GM23338 (cell line): ENCODE measurements around the gene GPC5. TPM values are rescaled to one million over a fixed set of nuclear protein-coding genes. Genes with fewer than 3 reads are reported as not detected.

Experiments used
- ATAC-seq: fragments of 200-7000 bp; cut with Tn5 transposase; 3 replicates; pipeline ENCODE4 v1.9.1; 2020
- DNase-seq: peaks from one replicate; pipeline ENCODE4 v3.0.0-alpha.2; 2015; ENCODE audit warnings: low spot score
- H2AFZ ChIP-seq: fragments of 200-600 bp; sonication (generic); 2 replicates; pipeline ENCODE4 v1.8.0; 2016; ENCODE audit warnings: antibody characterized with exemption, mild to moderate bottlenecking, moderate library complexity
- H3F3A ChIP-seq: fragments of 200-600 bp; sonication (generic); replicated peaks from 2 replicates; pipeline ENCODE4 v1.8.0; 2017; ENCODE audit warnings: antibody characterized with exemption, mixed run types, low read depth
- H3K27ac ChIP-seq: fragments of 200-600 bp; sonication (generic); 2 replicates; pipeline ENCODE4 v1.6.1; 2016; ENCODE audit warnings: low read depth
- H3K27me3 ChIP-seq: fragments of 200-600 bp; sonication (generic); 2 replicates; pipeline ENCODE4 v1.8.0; 2016; ENCODE audit warnings: mild to moderate bottlenecking, mixed run types, moderate library complexity; ENCODE audit not compliant: insufficient read depth
- H3K36me3 ChIP-seq: fragments of 200-600 bp; sonication (generic); 2 replicates; pipeline ENCODE4 v1.8.0; 2016; ENCODE audit warnings: mild to moderate bottlenecking; ENCODE audit not compliant: insufficient read depth
- H3K4me1 ChIP-seq: fragments of 200-600 bp; sonication (generic); 2 replicates; pipeline ENCODE4 v1.8.0; 2016; ENCODE audit warnings: mild to moderate bottlenecking, moderate library complexity; ENCODE audit not compliant: insufficient read depth
- H3K4me2 ChIP-seq: fragments of 200-600 bp; sonication (generic); 2 replicates; pipeline ENCODE4 v1.7.1; 2017; ENCODE audit warnings: mixed run types
- H3K4me3 ChIP-seq: fragments of 200-600 bp; sonication (generic); 2 replicates; pipeline ENCODE4 v1.6.1; 2016; ENCODE audit warnings: mixed run types
- H3K79me2 ChIP-seq: fragments of 200-600 bp; sonication (generic); replicated peaks from 2 replicates; pipeline ENCODE4 v1.8.0; 2017; ENCODE audit warnings: mild to moderate bottlenecking; ENCODE audit not compliant: insufficient read depth
- H3K9me2 ChIP-seq: fragments of 200-600 bp; sonication (generic); 2 replicates; pipeline ENCODE4 v1.8.0; 2017; ENCODE audit not compliant: insufficient read depth
- H4K20me1 ChIP-seq: fragments of 200-600 bp; sonication (generic); replicated peaks from 2 replicates; pipeline ENCODE4 v1.8.0; 2017; ENCODE audit warnings: mild to moderate bottlenecking; ENCODE audit not compliant: insufficient read depth
- H3K27ac Mint-ChIP-seq: 2 replicates; pipeline ENCODE4 v1.8.0; 2020; ENCODE audit warnings: inconsistent platforms, mild to moderate bottlenecking, moderate library complexity, mixed read lengths
- H3K27me3 Mint-ChIP-seq: 3 replicates; pipeline ENCODE4 v1.8.0; 2022; ENCODE audit warnings: low read depth, mild to moderate bottlenecking, moderate library complexity, mixed read lengths, inconsistent platforms; ENCODE audit not compliant: insufficient read depth, poor library complexity
- H3K36me3 Mint-ChIP-seq: 3 replicates; pipeline ENCODE4 v1.8.0; 2021; ENCODE audit warnings: low read depth, mild to moderate bottlenecking, inconsistent platforms, moderate library complexity, mixed read lengths
- H3K4me1 Mint-ChIP-seq: 3 replicates; pipeline ENCODE4 v1.8.0; 2020; ENCODE audit warnings: mild to moderate bottlenecking, inconsistent platforms, mixed read lengths
- H3K4me3 Mint-ChIP-seq: 3 replicates; pipeline ENCODE4 v1.8.0; 2021; ENCODE audit warnings: moderate library complexity, mild to moderate bottlenecking, inconsistent platforms, mixed read lengths
- H3K9me3 Mint-ChIP-seq: 3 replicates; pipeline ENCODE4 v1.8.0; 2020; ENCODE audit warnings: moderate library complexity, mild to moderate bottlenecking, inconsistent platforms, mixed read lengths
- CREB1 ChIP-seq: fragments of 250-450 bp; sonication (Bioruptor Pico); IDR thresholded peaks from 2 replicates; pipeline ENCODE4 v1.5.0; 2020; ENCODE audit warnings: low read depth, mild to moderate bottlenecking, moderate library complexity
- EZH2phosphoT487 ChIP-seq: fragments of 200-600 bp; sonication (generic); IDR thresholded peaks from one replicate; pipeline ENCODE4 v1.8.1; 2018; ENCODE audit warnings: antibody characterized with exemption; ENCODE audit not compliant: unreplicated experiment
- JUNB ChIP-seq: IDR thresholded peaks from one replicate; pipeline ENCODE4 v1.6.1; 2016; ENCODE audit warnings: antibody characterized with exemption; ENCODE audit not compliant: unreplicated experiment
- NANOG ChIP-seq: IDR thresholded peaks from 2 replicates; pipeline ENCODE4 v1.6.1; 2016; ENCODE audit warnings: antibody characterized with exemption, borderline replicate concordance
- POLR2AphosphoS5 ChIP-seq: IDR thresholded peaks from 2 replicates; pipeline ENCODE4 v1.6.1; 2016; ENCODE audit warnings: antibody characterized with exemption, low read depth
- STAT1 ChIP-seq: IDR thresholded peaks from one replicate; pipeline ENCODE4 v1.6.1; 2016; ENCODE audit warnings: antibody characterized with exemption; ENCODE audit not compliant: unreplicated experiment
- ZNF114 ChIP-seq: fragments of 250-450 bp; sonication (Bioruptor Pico); IDR thresholded peaks from 2 replicates; pipeline ENCODE4 v1.5.0; 2020; ENCODE audit warnings: mild to moderate bottlenecking, moderate library complexity
- ZNF331 ChIP-seq: fragments of 250-450 bp; sonication (Bioruptor Pico); IDR thresholded peaks from 2 replicates; pipeline ENCODE4 v1.5.0; 2020; ENCODE audit warnings: low read depth, mild to moderate bottlenecking, moderate library complexity
- polyA plus RNA-seq: library from polyadenylated mRNA; unstranded; fragments of >200 nt; fragmentation: Nextera tagmentation; extraction: Ambion mirVana; gene quantifications from 2 replicates; pipeline ENCODE4 v1.2.1, GENCODE V29; 2016
- total RNA-seq: library from RNA; depleted of rRNA; stranded (reverse); fragments of >200 nt; shearing (Covaris generic); gene quantifications from 2 replicates; pipeline ENCODE4 v1.2.3, GENCODE V29; 2014
- TF ChIP-seq, protein P1 (sequence below): IDR thresholded peaks from one replicate; pipeline ENCODE4 v1.6.1; 2018; ENCODE audit warnings: antibody characterized with exemption; ENCODE audit not compliant: unreplicated experiment
- TF ChIP-seq, protein P2 (sequence below): fragments of 250-450 bp; sonication (Bioruptor Pico); IDR thresholded peaks from 2 replicates; pipeline ENCODE4 v1.5.0; 2020; ENCODE audit warnings: mild to moderate bottlenecking, moderate library complexity

Gene GPC5
- total and polyA plus RNA-seq, 2 experiments from 2014 or later = 0.95 to 1.1 TPM

DNA sequence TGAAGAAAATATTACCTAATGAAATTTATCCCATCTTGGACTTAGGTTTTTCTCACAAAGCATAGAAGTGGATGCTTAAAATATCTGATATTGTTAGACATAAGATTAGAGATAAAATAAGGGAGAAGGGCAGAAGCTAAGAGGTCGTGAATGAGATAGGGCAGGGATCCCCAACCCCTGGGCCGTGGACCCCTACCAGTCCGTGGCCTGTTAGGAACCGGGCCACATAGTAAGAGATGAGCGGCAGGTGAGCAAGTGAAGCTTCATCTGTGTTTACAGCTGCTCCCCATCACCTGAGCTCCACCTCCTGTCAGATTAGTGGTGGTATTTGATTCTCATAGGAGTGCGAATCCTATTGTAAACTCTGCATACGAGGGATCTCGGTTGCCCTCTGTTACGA lies 202.9 kb downstream of the GPC5 start:
- H3K27ac ChIP-seq = no peak overlapping the region
- no peaks in the 10 kb centered on the region for H3K79me2 ChIP-seq

More for the DNA sequence above, 202.9 kb downstream of the GPC5 start:
- H3K27me3 Mint-ChIP-seq = no peaks in the 10 kb centered on the region
- no peaks in the 10 kb centered on the region for H3K27me3 ChIP-seq
- H3K4me2 ChIP-seq = no peak overlapping the region
- H4K20me1 ChIP-seq = no peaks in the 10 kb centered on the region
- H3K27ac Mint-ChIP-seq = no peak overlapping the region
- no peaks in the 10 kb centered on the region for H3K9me2 ChIP-seq
- no peaks in the 10 kb centered on the region; the same call in 2 of the 3 replicates for H3K9me3 Mint-ChIP-seq
- H2AFZ ChIP-seq = no peak overlapping the region
- TF ChIP-seq JUNB = no peak
- no peak for TF ChIP-seq ZNF331 (CRISPR knock-in tag)
- TF ChIP-seq, protein P1, sequence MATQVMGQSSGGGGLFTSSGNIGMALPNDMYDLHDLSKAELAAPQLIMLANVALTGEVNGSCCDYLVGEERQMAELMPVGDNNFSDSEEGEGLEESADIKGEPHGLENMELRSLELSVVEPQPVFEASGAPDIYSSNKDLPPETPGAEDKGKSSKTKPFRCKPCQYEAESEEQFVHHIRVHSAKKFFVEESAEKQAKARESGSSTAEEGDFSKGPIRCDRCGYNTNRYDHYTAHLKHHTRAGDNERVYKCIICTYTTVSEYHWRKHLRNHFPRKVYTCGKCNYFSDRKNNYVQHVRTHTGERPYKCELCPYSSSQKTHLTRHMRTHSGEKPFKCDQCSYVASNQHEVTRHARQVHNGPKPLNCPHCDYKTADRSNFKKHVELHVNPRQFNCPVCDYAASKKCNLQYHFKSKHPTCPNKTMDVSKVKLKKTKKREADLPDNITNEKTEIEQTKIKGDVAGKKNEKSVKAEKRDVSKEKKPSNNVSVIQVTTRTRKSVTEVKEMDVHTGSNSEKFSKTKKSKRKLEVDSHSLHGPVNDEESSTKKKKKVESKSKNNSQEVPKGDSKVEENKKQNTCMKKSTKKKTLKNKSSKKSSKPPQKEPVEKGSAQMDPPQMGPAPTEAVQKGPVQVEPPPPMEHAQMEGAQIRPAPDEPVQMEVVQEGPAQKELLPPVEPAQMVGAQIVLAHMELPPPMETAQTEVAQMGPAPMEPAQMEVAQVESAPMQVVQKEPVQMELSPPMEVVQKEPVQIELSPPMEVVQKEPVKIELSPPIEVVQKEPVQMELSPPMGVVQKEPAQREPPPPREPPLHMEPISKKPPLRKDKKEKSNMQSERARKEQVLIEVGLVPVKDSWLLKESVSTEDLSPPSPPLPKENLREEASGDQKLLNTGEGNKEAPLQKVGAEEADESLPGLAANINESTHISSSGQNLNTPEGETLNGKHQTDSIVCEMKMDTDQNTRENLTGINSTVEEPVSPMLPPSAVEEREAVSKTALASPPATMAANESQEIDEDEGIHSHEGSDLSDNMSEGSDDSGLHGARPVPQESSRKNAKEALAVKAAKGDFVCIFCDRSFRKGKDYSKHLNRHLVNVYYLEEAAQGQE = no peak
- TF ChIP-seq, protein P2, sequence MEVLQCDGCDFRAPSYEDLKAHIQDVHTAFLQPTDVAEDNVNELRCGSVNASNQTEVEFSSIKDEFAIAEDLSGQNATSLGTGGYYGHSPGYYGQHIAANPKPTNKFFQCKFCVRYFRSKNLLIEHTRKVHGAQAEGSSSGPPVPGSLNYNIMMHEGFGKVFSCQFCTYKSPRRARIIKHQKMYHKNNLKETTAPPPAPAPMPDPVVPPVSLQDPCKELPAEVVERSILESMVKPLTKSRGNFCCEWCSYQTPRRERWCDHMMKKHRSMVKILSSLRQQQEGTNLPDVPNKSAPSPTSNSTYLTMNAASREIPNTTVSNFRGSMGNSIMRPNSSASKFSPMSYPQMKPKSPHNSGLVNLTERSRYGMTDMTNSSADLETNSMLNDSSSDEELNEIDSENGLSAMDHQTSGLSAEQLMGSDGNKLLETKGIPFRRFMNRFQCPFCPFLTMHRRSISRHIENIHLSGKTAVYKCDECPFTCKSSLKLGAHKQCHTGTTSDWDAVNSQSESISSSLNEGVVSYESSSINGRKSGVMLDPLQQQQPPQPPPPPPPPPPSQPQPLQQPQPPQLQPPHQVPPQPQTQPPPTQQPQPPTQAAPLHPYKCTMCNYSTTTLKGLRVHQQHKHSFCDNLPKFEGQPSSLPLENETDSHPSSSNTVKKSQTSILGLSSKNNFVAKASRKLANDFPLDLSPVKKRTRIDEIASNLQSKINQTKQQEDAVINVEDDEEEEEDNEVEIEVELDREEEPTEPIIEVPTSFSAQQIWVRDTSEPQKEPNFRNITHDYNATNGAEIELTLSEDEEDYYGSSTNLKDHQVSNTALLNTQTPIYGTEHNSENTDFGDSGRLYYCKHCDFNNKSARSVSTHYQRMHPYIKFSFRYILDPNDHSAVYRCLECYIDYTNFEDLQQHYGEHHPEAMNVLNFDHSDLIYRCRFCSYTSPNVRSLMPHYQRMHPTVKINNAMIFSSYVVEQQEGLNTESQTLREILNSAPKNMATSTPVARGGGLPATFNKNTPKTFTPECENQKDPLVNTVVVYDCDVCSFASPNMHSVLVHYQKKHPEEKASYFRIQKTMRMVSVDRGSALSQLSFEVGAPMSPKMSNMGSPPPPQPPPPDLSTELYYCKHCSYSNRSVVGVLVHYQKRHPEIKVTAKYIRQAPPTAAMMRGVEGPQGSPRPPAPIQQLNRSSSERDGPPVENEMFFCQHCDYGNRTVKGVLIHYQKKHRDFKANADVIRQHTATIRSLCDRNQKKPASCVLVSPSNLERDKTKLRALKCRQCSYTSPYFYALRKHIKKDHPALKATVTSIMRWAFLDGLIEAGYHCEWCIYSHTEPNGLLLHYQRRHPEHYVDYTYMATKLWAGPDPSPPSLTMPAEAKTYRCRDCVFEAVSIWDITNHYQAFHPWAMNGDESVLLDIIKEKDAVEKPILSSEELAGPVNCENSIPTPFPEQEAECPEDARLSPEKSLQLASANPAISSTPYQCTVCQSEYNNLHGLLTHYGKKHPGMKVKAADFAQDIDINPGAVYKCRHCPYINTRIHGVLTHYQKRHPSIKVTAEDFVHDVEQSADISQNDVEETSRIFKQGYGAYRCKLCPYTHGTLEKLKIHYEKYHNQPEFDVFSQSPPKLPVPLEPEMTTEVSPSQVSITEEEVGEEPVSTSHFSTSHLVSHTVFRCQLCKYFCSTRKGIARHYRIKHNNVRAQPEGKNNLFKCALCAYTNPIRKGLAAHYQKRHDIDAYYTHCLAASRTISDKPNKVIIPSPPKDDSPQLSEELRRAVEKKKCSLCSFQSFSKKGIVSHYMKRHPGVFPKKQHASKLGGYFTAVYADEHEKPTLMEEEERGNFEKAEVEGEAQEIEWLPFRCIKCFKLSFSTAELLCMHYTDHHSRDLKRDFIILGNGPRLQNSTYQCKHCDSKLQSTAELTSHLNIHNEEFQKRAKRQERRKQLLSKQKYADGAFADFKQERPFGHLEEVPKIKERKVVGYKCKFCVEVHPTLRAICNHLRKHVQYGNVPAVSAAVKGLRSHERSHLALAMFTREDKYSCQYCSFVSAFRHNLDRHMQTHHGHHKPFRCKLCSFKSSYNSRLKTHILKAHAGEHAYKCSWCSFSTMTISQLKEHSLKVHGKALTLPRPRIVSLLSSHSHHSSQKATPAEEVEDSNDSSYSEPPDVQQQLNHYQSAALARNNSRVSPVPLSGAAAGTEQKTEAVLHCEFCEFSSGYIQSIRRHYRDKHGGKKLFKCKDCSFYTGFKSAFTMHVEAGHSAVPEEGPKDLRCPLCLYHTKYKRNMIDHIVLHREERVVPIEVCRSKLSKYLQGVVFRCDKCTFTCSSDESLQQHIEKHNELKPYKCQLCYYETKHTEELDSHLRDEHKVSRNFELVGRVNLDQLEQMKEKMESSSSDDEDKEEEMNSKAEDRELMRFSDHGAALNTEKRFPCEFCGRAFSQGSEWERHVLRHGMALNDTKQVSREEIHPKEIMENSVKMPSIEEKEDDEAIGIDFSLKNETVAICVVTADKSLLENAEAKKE = no peak
- no peak for TF ChIP-seq ZNF114 (CRISPR knock-in tag)
- no peak for TF ChIP-seq CREB1 (CRISPR knock-in tag)
- no peak for TF ChIP-seq EZH2phosphoT487
- no peak for TF ChIP-seq NANOG
- no peak for TF ChIP-seq STAT1
- TF ChIP-seq POLR2AphosphoS5 = no peak
- DNase-seq (no peak), ATAC-seq (no peak)
- no peaks in the 10 kb centered on the region for H3K36me3 ChIP-seq
- no peaks in the 10 kb centered on the region for H3K36me3 Mint-ChIP-seq
- H3K4me3 Mint-ChIP-seq = no peak overlapping the region
- no peaks in the 10 kb centered on the region for H3K4me1 ChIP-seq
- H3F3A ChIP-seq = no peaks in the 10 kb centered on the region
- no peaks in the 10 kb centered on the region for H3K4me1 Mint-ChIP-seq
- H3K4me3 ChIP-seq = no peak overlapping the region
